Vagina (tissue), 2 donors: ENCODE measurements around the gene MKI67.

ENCODE experiments used
- CTCF ChIP-seq, 3 experiments: fragments of 450-650 bp in 2 of 3; fragments of 200-600 bp in 1 of 3; sonication (generic) in 1 of 3; IDR thresholded peaks; one replicate each; pipeline ENCODE4 v1.5.1; 2017 to 2019; ENCODE audit warnings: antibody characterized with exemption in 3 of 3, mild to moderate bottlenecking in 2 of 3, moderate library complexity in 2 of 3
- POLR2A ChIP-seq, 2 donors: fragments of 450-650 bp; IDR thresholded peaks; one replicate each; pipeline ENCODE4 v1.6.1; 2017; ENCODE audit warnings: antibody characterized with exemption in 2 of 2, mild to moderate bottlenecking in 2 of 2, moderate library complexity in 2 of 2

GRCh38 chr10:128149267-128150014 lies 23.2 kb upstream of the MKI67 start:
- TF ChIP-seq CTCF (IDR thresholded peaks at IDR 0.05): no peak
- no peak for TF ChIP-seq POLR2A (IDR thresholded peaks at IDR 0.05)
